HCT116 (cell line): ENCODE data around the gene MCF2L. TPM values are rescaled to one million over a fixed set of nuclear protein-coding genes. Genes with fewer than 3 reads are reported as not detected.

ENCODE experiments used
- ATAC-seq: fragments of 200-7000 bp; cut with Tn5 transposase; 2 replicates; pipeline ENCODE4 v1.9.1; 2020; ENCODE audit warnings: mild to moderate bottlenecking, moderate library complexity
- BruUV-seq: library from RNA; stranded (reverse); fragments of 400-500 nt; replicated peaks from 2 replicates; lab custom pipeline; 2021; lab: Mats Ljungman, UMichigan
- CTCF ChIA-PET: fragments of 300-600 bp; sonication (Branson Sonifier 250); formaldehyde crosslinking; loops from one replicate; lab custom pipeline; 2021; ENCODE audit warnings: antibody characterized with exemption; lab: Charles Lee
- POLR2A ChIA-PET: fragments of 300-600, 350-600 bp; sonication (Branson Sonifier 250); formaldehyde crosslinking; loops from one replicate; lab custom pipeline; 2021; ENCODE audit warnings: antibody characterized with exemption; lab: Charles Lee
- RAD21 ChIA-PET, 2 experiments: fragments of 300-600 bp; sonication (Branson Sonifier 250); formaldehyde crosslinking; loops; one replicate each; lab custom pipeline; 2023; ENCODE audit warnings: low total read pairs in 2 of 2; ENCODE audit not compliant: uncharacterized antibody in 2 of 2, unreplicated experiment in 2 of 2, low non-redundant PET in 1 of 2; lab: Charles Lee
- DNase-seq: peaks from one replicate; pipeline ENCODE4 v3.0.0-alpha.2; 2010; ENCODE audit warnings: low read depth, low spot score
- H2AFZ ChIP-seq: fragments of 200-600 bp; shearing (Covaris generic), sonication (generic); 2 replicates; pipeline ENCODE4 v1.6.1; 2017; ENCODE audit warnings: low read depth, mixed run types, mixed read lengths, antibody characterized with exemption, low read length; ENCODE audit not compliant: poor library complexity, severe bottlenecking
- H3K27ac ChIP-seq: 2 replicates; pipeline ENCODE4 v1.5.1; 2012; ENCODE audit warnings: low read depth, low read length
- H3K27me3 ChIP-seq: fragments of 200-600 bp; sonication (generic); 2 replicates; pipeline ENCODE4 v1.6.1; 2016; ENCODE audit warnings: mixed run types, low read length, mixed read lengths; ENCODE audit not compliant: insufficient read depth
- H3K36me3 ChIP-seq, 2 experiments: fragments of 200-500 bp in 1 of 2; fragments of 200-600 bp in 1 of 2; sonication (Bioruptor generic) in 1 of 2; sonication (generic) in 1 of 2; 2 replicates each; pipeline versions ENCODE4 v1.5.1 to v1.6.1; 2014 to 2016; ENCODE audit warnings: low read length in 2 of 2, inconsistent platforms in 1 of 2, mixed read lengths in 1 of 2, mixed run types in 1 of 2; ENCODE audit not compliant: insufficient read depth in 2 of 2, control insufficient read depth in 1 of 2
- H3K4me1 ChIP-seq, 2 experiments: fragments of 200-600 bp in 1 of 2; sonication (generic) in 1 of 2; 2 replicates each; pipeline versions ENCODE4 v1.5.1 to v1.6.1; 2012 to 2017; ENCODE audit warnings: low read length in 2 of 2, inconsistent platforms in 1 of 2, mild to moderate bottlenecking in 1 of 2, mixed read lengths in 1 of 2, mixed run types in 1 of 2, moderate library complexity in 1 of 2; ENCODE audit not compliant: insufficient read depth in 2 of 2, control insufficient read depth in 1 of 2
- H3K4me2 ChIP-seq: fragments of 200-600 bp; sonication (generic); 2 replicates; pipeline ENCODE4 v1.6.1; 2017; ENCODE audit warnings: mixed run types, low read length, mixed read lengths
- H3K4me3 ChIP-seq, 2 experiments: fragments of 200-600 bp in 1 of 2; sonication (generic) in 1 of 2; replicated peaks in 1 of 2; 2 replicates each; pipeline ENCODE4 v1.5.1; 2011 to 2016; ENCODE audit warnings: low read length in 2 of 2, control low read depth in 1 of 2, low read depth in 1 of 2, mild to moderate bottlenecking in 1 of 2, mixed read lengths in 1 of 2, mixed run types in 1 of 2
- H3K79me2 ChIP-seq: fragments of 200-600 bp; sonication (generic); 2 replicates; pipeline ENCODE4 v1.6.1; 2017; ENCODE audit warnings: mild to moderate bottlenecking, mixed run types, low read length, moderate library complexity, mixed read lengths; ENCODE audit not compliant: insufficient read depth
- H3K9ac ChIP-seq: fragments of 200-600 bp; sonication (generic); 2 replicates; pipeline ENCODE4 v1.6.1; 2016; ENCODE audit warnings: low read length, mixed read lengths
- H3K9me2 ChIP-seq: fragments of 200-600 bp; sonication (generic), shearing (Covaris generic); 2 replicates; pipeline ENCODE4 v1.6.1; 2017; ENCODE audit warnings: mixed run types, mild to moderate bottlenecking, moderate library complexity; ENCODE audit not compliant: insufficient read depth
- H3K9me3 ChIP-seq, 2 experiments: fragments of 200-500 bp in 1 of 2; fragments of 200-600 bp in 1 of 2; sonication (Bioruptor generic) in 1 of 2; sonication (generic) in 1 of 2; 2 replicates each; pipeline ENCODE4 v1.6.1; 2014 to 2017; ENCODE audit warnings: low read length in 2 of 2, mixed read lengths in 2 of 2, inconsistent platforms in 1 of 2, low read depth in 1 of 2, mild to moderate bottlenecking in 1 of 2, mixed run types in 1 of 2, moderate library complexity in 1 of 2; ENCODE audit not compliant: control insufficient read depth in 1 of 2, insufficient read depth in 1 of 2
- H4K20me1 ChIP-seq: fragments of 200-600 bp; sonication (generic), shearing (Covaris generic); 2 replicates; pipeline ENCODE4 v1.6.1; 2017; ENCODE audit warnings: mixed run types, mild to moderate bottlenecking, moderate library complexity; ENCODE audit not compliant: insufficient read depth
- ATF3 ChIP-seq: IDR thresholded peaks from 2 replicates; pipeline ENCODE4 v1.6.1; 2012
- CEBPB ChIP-seq: IDR thresholded peaks from 2 replicates; pipeline ENCODE4 v1.6.1; 2012; ENCODE audit warnings: low read depth
- ELF1 ChIP-seq: IDR thresholded peaks from 2 replicates; pipeline ENCODE4 v1.6.1; 2012; ENCODE audit warnings: low read depth, borderline replicate concordance
- EZH2 ChIP-seq: fragments of 200-600 bp; sonication (generic); IDR thresholded peaks from 2 replicates; pipeline ENCODE4 v1.6.1; 2017; ENCODE audit warnings: antibody characterized with exemption, mixed run types
- FOSL1 ChIP-seq: IDR thresholded peaks from 2 replicates; pipeline ENCODE4 v1.6.1; 2012; ENCODE audit warnings: low read depth
- POLR2A ChIP-seq: IDR thresholded peaks from 2 replicates; pipeline ENCODE4 v1.7.0; 2011; ENCODE audit warnings: borderline replicate concordance; ENCODE audit not compliant: insufficient read depth, insufficient read length; ENCODE audit errors: extremely low read depth
- RAD21 ChIP-seq: IDR thresholded peaks from 2 replicates; pipeline ENCODE4 v1.6.1; 2012; ENCODE audit warnings: low read depth, mild to moderate bottlenecking
- SIN3A ChIP-seq: IDR thresholded peaks from 2 replicates; pipeline ENCODE4 v1.6.1; 2012; ENCODE audit warnings: low read depth
- SP1 ChIP-seq: IDR thresholded peaks from 2 replicates; pipeline ENCODE4 v1.6.1; 2012; ENCODE audit warnings: low read depth
- SRF ChIP-seq: IDR thresholded peaks from 2 replicates; pipeline ENCODE4 v1.6.1; 2012; ENCODE audit warnings: low read depth
- YY1 ChIP-seq: IDR thresholded peaks from 2 replicates; pipeline ENCODE4 v1.6.1; 2011; ENCODE audit warnings: low read length, low read depth, moderate library complexity, mild to moderate bottlenecking; ENCODE audit not compliant: insufficient replicate concordance; ENCODE audit errors: extremely low read depth
- ZNF274 ChIP-seq: fragments of 200-500 bp; sonication (Bioruptor generic); IDR thresholded peaks from 2 replicates; pipeline ENCODE4 v1.6.1; 2014; ENCODE audit warnings: mild to moderate bottlenecking, low read depth, low read length, inconsistent platforms
- intact Hi-C: fragments of 100-400 bp; cut with micrococcal nuclease; formaldehyde crosslinking; loops from 2 replicates; pipeline ENCODE4 v1.10.0; 2022
- total RNA-seq: library from RNA; stranded (reverse); gene quantifications from one replicate; pipeline ENCODE4 v1.2.1, GENCODE V29; 2021; ENCODE audit not compliant: unreplicated experiment
- TF ChIP-seq, protein P1 (sequence below), 3 experiments: fragments of 200-600 bp in 1 of 3; sonication (generic) in 1 of 3; IDR thresholded peaks in 2 of 3; conservative IDR thresholded peaks in 1 of 3; 2 replicates each; pipeline ENCODE4 v1.5.1; 2012 to 2017; ENCODE audit warnings: low read depth in 2 of 3, low read length in 2 of 3, antibody characterized with exemption in 1 of 3, borderline replicate concordance in 1 of 3, control low read depth in 1 of 3, mild to moderate bottlenecking in 1 of 3, mixed read lengths in 1 of 3, mixed run types in 1 of 3, moderate library complexity in 1 of 3; ENCODE audit not compliant: insufficient read depth in 1 of 3

Gene MCF2L
- total RNA-seq, 1 experiment from 2014 or later, result 19.3 TPM

DNA sequence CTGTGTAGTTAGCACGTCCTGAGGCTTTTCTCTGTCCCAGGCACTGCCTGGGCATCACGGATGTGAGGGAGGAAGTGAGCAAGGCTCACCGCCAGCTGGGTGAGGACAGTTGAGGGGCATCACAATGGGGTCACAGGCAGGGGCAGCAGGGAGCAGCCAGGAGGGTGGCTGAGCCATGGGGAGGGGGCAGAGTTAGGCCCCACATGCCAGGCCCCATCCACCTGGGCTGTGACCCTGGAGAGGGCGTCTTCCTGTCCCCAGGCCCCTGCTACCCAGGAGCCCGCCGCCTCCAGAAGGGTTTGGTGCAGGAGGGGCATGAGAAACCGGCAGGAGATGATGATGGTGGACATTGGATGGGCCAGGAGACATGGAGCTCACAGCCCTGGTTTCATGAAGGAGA lies 79.8 kb downstream of the MCF2L start:
- H3K4me2 ChIP-seq, result no peak overlapping the region
- no peaks in the 10 kb centered on the region for H3K79me2 ChIP-seq
- ChIA-PET RAD21 (no interaction called here), POLR2A (no interaction called here), CTCF (no interaction called here)
- intact Hi-C loops, result no loop called here
- H3K9me3 ChIP-seq, result no peaks in the 10 kb centered on the region
- H3K4me3 ChIP-seq, result no peak overlapping the region
- DNase-seq (no peak), ATAC-seq (no peak)
- no peaks in the 10 kb centered on the region for H3K9me2 ChIP-seq
- BruUV-seq, result no TSS peak
- H3K36me3 ChIP-seq, result no peaks in the 10 kb centered on the region
- H3K4me1 ChIP-seq, result no peaks in the 10 kb centered on the region
- no peak overlapping the region for H2AFZ ChIP-seq
- H3K9ac ChIP-seq, result no peak overlapping the region
- H4K20me1 ChIP-seq, result no peaks in the 10 kb centered on the region
- TF ChIP-seq RAD21, result no peak
- TF ChIP-seq SIN3A, result no peak
- no peak for TF ChIP-seq EZH2
- TF ChIP-seq YY1, result no peak
- TF ChIP-seq, protein P1, sequence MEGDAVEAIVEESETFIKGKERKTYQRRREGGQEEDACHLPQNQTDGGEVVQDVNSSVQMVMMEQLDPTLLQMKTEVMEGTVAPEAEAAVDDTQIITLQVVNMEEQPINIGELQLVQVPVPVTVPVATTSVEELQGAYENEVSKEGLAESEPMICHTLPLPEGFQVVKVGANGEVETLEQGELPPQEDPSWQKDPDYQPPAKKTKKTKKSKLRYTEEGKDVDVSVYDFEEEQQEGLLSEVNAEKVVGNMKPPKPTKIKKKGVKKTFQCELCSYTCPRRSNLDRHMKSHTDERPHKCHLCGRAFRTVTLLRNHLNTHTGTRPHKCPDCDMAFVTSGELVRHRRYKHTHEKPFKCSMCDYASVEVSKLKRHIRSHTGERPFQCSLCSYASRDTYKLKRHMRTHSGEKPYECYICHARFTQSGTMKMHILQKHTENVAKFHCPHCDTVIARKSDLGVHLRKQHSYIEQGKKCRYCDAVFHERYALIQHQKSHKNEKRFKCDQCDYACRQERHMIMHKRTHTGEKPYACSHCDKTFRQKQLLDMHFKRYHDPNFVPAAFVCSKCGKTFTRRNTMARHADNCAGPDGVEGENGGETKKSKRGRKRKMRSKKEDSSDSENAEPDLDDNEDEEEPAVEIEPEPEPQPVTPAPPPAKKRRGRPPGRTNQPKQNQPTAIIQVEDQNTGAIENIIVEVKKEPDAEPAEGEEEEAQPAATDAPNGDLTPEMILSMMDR (IDR thresholded peaks at IDR 0.05 in 2 of 3, conservative IDR thresholded peaks at IDR 0.05 in 1 of 3; ENCODE audit: borderline replicate concordance in 1 of 3, insufficient read depth in 1 of 3, low read depth in 2 of 3, low read length in 2 of 3), result no peak
- TF ChIP-seq CEBPB, result no peak
- no peak for TF ChIP-seq ELF1
- TF ChIP-seq SP1, result no peak
- no peak for TF ChIP-seq SRF
- TF ChIP-seq FOSL1, result no peak
- TF ChIP-seq ATF3, result no peak
- TF ChIP-seq POLR2A, result no peak
- TF ChIP-seq ZNF274, result no peak
- H3K27ac ChIP-seq, result no peak overlapping the region
- H3K27me3 ChIP-seq, result no peaks in the 10 kb centered on the region
